ENCODE measurements around the gene MEGF10.

The MEGF10 gene

DNA sequence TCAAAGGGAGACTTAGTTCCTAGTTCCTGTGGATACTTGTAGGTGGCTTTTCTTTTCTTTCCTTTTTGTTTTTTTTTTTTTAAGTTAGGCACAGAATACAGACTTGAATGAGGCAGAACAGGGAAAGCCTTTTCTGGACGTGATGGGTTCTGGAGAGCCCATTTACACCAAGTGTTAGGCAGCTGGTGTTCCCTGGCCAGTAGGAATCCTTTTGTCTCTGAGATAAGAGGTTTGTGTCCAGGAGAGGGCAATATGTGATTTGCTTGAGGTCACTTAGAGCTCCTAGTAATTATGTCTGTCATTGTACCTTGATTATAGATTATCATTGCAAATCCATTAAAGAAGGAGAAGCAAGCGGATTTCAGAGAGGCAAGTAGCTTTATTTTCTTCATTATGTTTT, 9.1 kb downstream of the MEGF10 start:
- Histone ChIP-seq H3K4me1 (ENCODE audit: control insufficient read depth, low read depth, low read length) (no peaks in the 10 kb centered on the region), H3K79me2 (ENCODE audit: control insufficient read depth, insufficient read depth, low read length) (no peaks in the 10 kb centered on the region), H3K27me3 (ENCODE audit: insufficient read depth, low read length, poor library complexity) (no peaks in the 10 kb centered on the region), H3K79me1 (ENCODE audit: low read length) (no peaks in the 10 kb centered on the region), H3K4ac (ENCODE audit: low read depth, low read length) (no peak overlapping the region), H2AK5ac (ENCODE audit: low read length) (no peak overlapping the region), H3K4me3 (ENCODE audit: low read length) (no peak overlapping the region), H3K9ac (ENCODE audit: low read length) (no peak overlapping the region), H3K4me2 (ENCODE audit: low read length) (no peak overlapping the region), H4K5ac (ENCODE audit: low read length) (no peak overlapping the region), H3K56ac (ENCODE audit: low read length) (no peak overlapping the region), H3K18ac (ENCODE audit: low read length) (no peak overlapping the region), H2BK5ac (ENCODE audit: low read length) (no peak overlapping the region), H3K36me3 (ENCODE audit: control insufficient read depth, insufficient read depth, low read length) (no peaks in the 10 kb centered on the region), H4K8ac (ENCODE audit: low read depth, low read length) (no peak overlapping the region), H3K23ac (ENCODE audit: low read length) (no peak overlapping the region), H3K27ac (ENCODE audit: low read depth, low read length) (no peak overlapping the region), H2BK15ac (replicated peaks; ENCODE audit: low read depth) (no peak overlapping the region), H2BK120ac (ENCODE audit: low read depth, low read length) (no peak overlapping the region)
- DNase-seq, result peak; percentile 57
- WGBS (ENCODE audit: extremely low coverage, insufficient coverage, low lambda C conversion rate), result no CpG with 5 or more reads among the region's 2 CpGs

- no peak overlapping the region for H3K56ac ChIP-seq (ENCODE audit: low read length)
These were observed 11.9 kb downstream of the MEGF10 start for GRCh38 chr5:127302509-127302908.

DNA sequence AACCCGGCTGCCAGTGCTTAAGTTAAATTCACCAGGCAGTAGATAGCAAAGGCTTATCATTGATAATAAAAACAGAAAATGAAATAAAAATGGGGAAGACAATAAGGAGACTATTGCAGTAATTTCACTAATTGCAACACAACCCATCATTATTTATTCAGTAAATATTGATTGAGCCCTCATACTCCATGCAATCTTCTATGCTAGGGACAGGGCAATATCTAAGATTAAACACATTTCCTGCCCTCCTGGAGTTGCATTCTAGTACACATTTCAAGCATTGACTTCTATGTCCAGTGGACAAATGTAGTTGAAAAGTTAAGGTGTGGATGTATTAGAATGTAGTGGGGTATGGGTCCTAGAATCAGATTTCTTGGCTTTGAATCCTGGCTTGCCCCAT, 12.8 kb downstream of the MEGF10 start:
- H2AK5ac ChIP-seq (ENCODE audit: low read length), result no peak overlapping the region
- H3K27me3 ChIP-seq (ENCODE audit: insufficient read depth, low read length, poor library complexity), result no peaks in the 10 kb centered on the region
- no peak overlapping the region for H4K5ac ChIP-seq (ENCODE audit: low read length)
- WGBS (ENCODE audit: extremely low coverage, insufficient coverage, low lambda C conversion rate), result no CpG with 5 or more reads among the region's 1 CpG
- no peak overlapping the region for H2BK5ac ChIP-seq (ENCODE audit: low read length)
- no peak overlapping the region for H4K8ac ChIP-seq (ENCODE audit: low read depth, low read length)
- H3K4ac ChIP-seq (ENCODE audit: low read depth, low read length), result no peak overlapping the region
- no peaks in the 10 kb centered on the region for H3K79me1 ChIP-seq (ENCODE audit: low read length)
- H3K4me2 ChIP-seq (ENCODE audit: low read length), result no peak overlapping the region
- no peak overlapping the region for H2BK120ac ChIP-seq (ENCODE audit: low read depth, low read length)
- H3K4me1 ChIP-seq (ENCODE audit: control insufficient read depth, low read depth, low read length), result no peaks in the 10 kb centered on the region
- H3K9ac ChIP-seq (ENCODE audit: low read length), result no peak overlapping the region
- H3K23ac ChIP-seq (ENCODE audit: low read length), result no peak overlapping the region
- H3K36me3 ChIP-seq (ENCODE audit: control insufficient read depth, insufficient read depth, low read length), result no peaks in the 10 kb centered on the region
- H3K4me3 ChIP-seq (ENCODE audit: low read length), result no peak overlapping the region
- no peak overlapping the region for H2BK15ac ChIP-seq (replicated peaks; ENCODE audit: low read depth)
- H3K18ac ChIP-seq (ENCODE audit: low read length), result no peak overlapping the region
- no peaks in the 10 kb centered on the region for H3K79me2 ChIP-seq (ENCODE audit: control insufficient read depth, insufficient read depth, low read length)
- H3K56ac ChIP-seq (ENCODE audit: low read length), result no peak overlapping the region
- DNase-seq, result no peak
- H3K27ac ChIP-seq (ENCODE audit: low read depth, low read length), result no peak overlapping the region

More at GRCh38 chr5:127302509-127302908, 11.9 kb downstream of the MEGF10 start:
- no peak overlapping the region for H3K23ac ChIP-seq (ENCODE audit: low read length)
- H2AK5ac ChIP-seq (ENCODE audit: low read length), result no peak overlapping the region
- no peak overlapping the region for H3K4me2 ChIP-seq (ENCODE audit: low read length)
- H2BK15ac ChIP-seq (replicated peaks; ENCODE audit: low read depth), result no peak overlapping the region
- H3K79me1 ChIP-seq (ENCODE audit: low read length), result no peaks in the 10 kb centered on the region
- no peaks in the 10 kb centered on the region for H3K36me3 ChIP-seq (ENCODE audit: control insufficient read depth, insufficient read depth, low read length)
- H3K4me1 ChIP-seq (ENCODE audit: control insufficient read depth, low read depth, low read length), result no peaks in the 10 kb centered on the region
- H3K4ac ChIP-seq (ENCODE audit: low read depth, low read length), result no peak overlapping the region
- no peak for DNase-seq
- no peak overlapping the region for H4K8ac ChIP-seq (ENCODE audit: low read depth, low read length)
- no peaks in the 10 kb centered on the region for H3K27me3 ChIP-seq (ENCODE audit: insufficient read depth, low read length, poor library complexity)
- H3K79me2 ChIP-seq (ENCODE audit: control insufficient read depth, insufficient read depth, low read length), result no peaks in the 10 kb centered on the region
- no peak overlapping the region for H3K27ac ChIP-seq (ENCODE audit: low read depth, low read length)
- no peak overlapping the region for H2BK120ac ChIP-seq (ENCODE audit: low read depth, low read length)
- no peak overlapping the region for H3K9ac ChIP-seq (ENCODE audit: low read length)
- no CpG with 5 or more reads among the region's 4 CpGs for WGBS (ENCODE audit: extremely low coverage, insufficient coverage, low lambda C conversion rate)
- no peak overlapping the region for H4K5ac ChIP-seq (ENCODE audit: low read length)
- H2BK5ac ChIP-seq (ENCODE audit: low read length), result no peak overlapping the region
- no peak overlapping the region for H3K4me3 ChIP-seq (ENCODE audit: low read length)
- no peak overlapping the region for H3K18ac ChIP-seq (ENCODE audit: low read length)

DNA sequence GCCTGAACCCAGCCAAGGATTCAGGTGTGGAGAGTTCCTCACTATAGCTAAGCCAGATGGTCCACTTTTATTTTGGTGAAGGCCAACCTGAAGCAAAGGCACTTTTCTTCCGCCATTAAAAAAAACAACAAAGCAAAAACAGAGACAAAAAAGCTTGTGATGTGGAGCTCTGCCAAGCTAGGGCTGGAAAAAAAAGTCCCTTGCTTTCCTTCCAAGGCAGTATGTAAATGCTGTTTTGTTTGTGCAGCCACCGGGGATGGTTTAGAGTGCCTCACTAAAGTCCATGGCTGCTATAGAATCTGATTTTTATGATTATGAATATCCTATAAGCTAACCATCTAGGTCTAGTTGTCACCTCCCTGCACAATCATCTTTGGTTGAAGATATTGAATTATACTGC, 14.9 kb downstream of the MEGF10 start:
- H3K27me3 ChIP-seq (ENCODE audit: insufficient read depth, low read length, poor library complexity), result no peaks in the 10 kb centered on the region
- DNase-seq, result no peak
- H3K9ac ChIP-seq (ENCODE audit: low read length), result no peak overlapping the region
- H2BK5ac ChIP-seq (ENCODE audit: low read length), result no peak overlapping the region
- H2BK120ac ChIP-seq (ENCODE audit: low read depth, low read length), result no peak overlapping the region
- H3K18ac ChIP-seq (ENCODE audit: low read length), result no peak overlapping the region
- H4K5ac ChIP-seq (ENCODE audit: low read length), result no peak overlapping the region
- H3K79me1 ChIP-seq (ENCODE audit: low read length), result no peaks in the 10 kb centered on the region
- no peak overlapping the region for H2BK15ac ChIP-seq (replicated peaks; ENCODE audit: low read depth)
- no peak overlapping the region for H3K4ac ChIP-seq (ENCODE audit: low read depth, low read length)
- no peak overlapping the region for H3K27ac ChIP-seq (ENCODE audit: low read depth, low read length)
- no peak overlapping the region for H3K4me3 ChIP-seq (ENCODE audit: low read length)
- no peaks in the 10 kb centered on the region for H3K36me3 ChIP-seq (ENCODE audit: control insufficient read depth, insufficient read depth, low read length)
- no peak overlapping the region for H2AK5ac ChIP-seq (ENCODE audit: low read length)
- WGBS (ENCODE audit: extremely low coverage, insufficient coverage, low lambda C conversion rate), result no CpG with 5 or more reads among the region's 2 CpGs
- no peak overlapping the region for H3K4me2 ChIP-seq (ENCODE audit: low read length)
- H3K4me1 ChIP-seq (ENCODE audit: control insufficient read depth, low read depth, low read length), result no peaks in the 10 kb centered on the region
- no peak overlapping the region for H3K23ac ChIP-seq (ENCODE audit: low read length)
- H3K79me2 ChIP-seq (ENCODE audit: control insufficient read depth, insufficient read depth, low read length), result no peaks in the 10 kb centered on the region
- no peak overlapping the region for H3K56ac ChIP-seq (ENCODE audit: low read length)
- no peak overlapping the region for H4K8ac ChIP-seq (ENCODE audit: low read depth, low read length)

- WGBS (ENCODE audit: extremely low coverage, insufficient coverage, low lambda C conversion rate), result no CpG with 5 or more reads among the region's 3 CpGs
- Histone ChIP-seq H3K27me3 (ENCODE audit: insufficient read depth, low read length, poor library complexity) (no peaks in the 10 kb centered on the region), H3K4me1 (ENCODE audit: control insufficient read depth, low read depth, low read length) (no peaks in the 10 kb centered on the region)
These were observed 15.4 kb downstream of the MEGF10 start for GRCh38 chr5:127306036-127306435.

GRCh38 chr5:127306647-127307046, 16.1 kb downstream of the MEGF10 start:
- Histone ChIP-seq H3K9ac (ENCODE audit: low read length) (no peak overlapping the region), H3K27ac (ENCODE audit: low read depth, low read length) (no peak overlapping the region), H3K23ac (ENCODE audit: low read length) (no peak overlapping the region), H3K4ac (ENCODE audit: low read depth, low read length) (no peak overlapping the region), H3K56ac (ENCODE audit: low read length) (no peak overlapping the region), H3K36me3 (ENCODE audit: control insufficient read depth, insufficient read depth, low read length) (no peaks in the 10 kb centered on the region), H4K8ac (ENCODE audit: low read depth, low read length) (no peak overlapping the region), H4K5ac (ENCODE audit: low read length) (no peak overlapping the region), H2BK120ac (ENCODE audit: low read depth, low read length) (no peak overlapping the region), H2BK15ac (replicated peaks; ENCODE audit: low read depth) (no peak overlapping the region), H2AK5ac (ENCODE audit: low read length) (no peak overlapping the region), H3K79me1 (ENCODE audit: low read length) (no peaks in the 10 kb centered on the region), H3K18ac (ENCODE audit: low read length) (no peak overlapping the region), H3K27me3 (ENCODE audit: insufficient read depth, low read length, poor library complexity) (no peaks in the 10 kb centered on the region), H2BK5ac (ENCODE audit: low read length) (no peak overlapping the region), H3K4me1 (ENCODE audit: control insufficient read depth, low read depth, low read length) (no peaks in the 10 kb centered on the region), H3K4me2 (ENCODE audit: low read length) (no peak overlapping the region), H3K79me2 (ENCODE audit: control insufficient read depth, insufficient read depth, low read length) (no peaks in the 10 kb centered on the region), H3K4me3 (ENCODE audit: low read length) (no peak overlapping the region)
- no peak for DNase-seq
- WGBS (ENCODE audit: extremely low coverage, insufficient coverage, low lambda C conversion rate), result no CpG with 5 or more reads among the region's 8 CpGs

More at GRCh38 chr5:127306036-127306435, 15.4 kb downstream of the MEGF10 start:
- H3K4me3 ChIP-seq (ENCODE audit: low read length), result no peak overlapping the region
- H2AK5ac ChIP-seq (ENCODE audit: low read length), result no peak overlapping the region
- H3K18ac ChIP-seq (ENCODE audit: low read length), result no peak overlapping the region
- no peak overlapping the region for H3K23ac ChIP-seq (ENCODE audit: low read length)
- no peak overlapping the region for H4K8ac ChIP-seq (ENCODE audit: low read depth, low read length)
- H2BK120ac ChIP-seq (ENCODE audit: low read depth, low read length), result no peak overlapping the region
- no peak overlapping the region for H3K4me2 ChIP-seq (ENCODE audit: low read length)
- H3K27ac ChIP-seq (ENCODE audit: low read depth, low read length), result no peak overlapping the region
- no peak for DNase-seq
- no peak overlapping the region for H3K9ac ChIP-seq (ENCODE audit: low read length)
- no peaks in the 10 kb centered on the region for H3K79me2 ChIP-seq (ENCODE audit: control insufficient read depth, insufficient read depth, low read length)
- no peak overlapping the region for H2BK5ac ChIP-seq (ENCODE audit: low read length)
- H3K56ac ChIP-seq (ENCODE audit: low read length), result no peak overlapping the region
- no peaks in the 10 kb centered on the region for H3K36me3 ChIP-seq (ENCODE audit: control insufficient read depth, insufficient read depth, low read length)
- H4K5ac ChIP-seq (ENCODE audit: low read length), result no peak overlapping the region
- H2BK15ac ChIP-seq (replicated peaks; ENCODE audit: low read depth), result no peak overlapping the region
- no peak overlapping the region for H3K4ac ChIP-seq (ENCODE audit: low read depth, low read length)
- no peaks in the 10 kb centered on the region for H3K79me1 ChIP-seq (ENCODE audit: low read length)

Measured in mesendoderm (in vitro differentiated cells).